ENCODE data around the gene BRSK1.

Gene BRSK1

GRCh38 chr19:55253842-55254624 is 29.8 kb upstream of the BRSK1 start:
- DNase-seq (ENCODE audit: low spot score): peak; percentile 69

- no peak for DNase-seq (ENCODE audit: low spot score)
Observed at GRCh38 chr19:55254625-55254977, 29.2 kb upstream of the BRSK1 start.

GRCh38 chr19:55255618-55256423 is 28.0 kb upstream of the BRSK1 start:
- peak; percentile 52 for DNase-seq (ENCODE audit: low spot score)

GRCh38 chr19:55256562-55257460 is 27.0 kb upstream of the BRSK1 start:
- DNase-seq (ENCODE audit: low spot score): no peak

- DNase-seq (ENCODE audit: low spot score): no peak
Observed at GRCh38 chr19:55257461-55258420, 26.1 kb upstream of the BRSK1 start.

GRCh38 chr19:55258476-55258827 is 25.3 kb upstream of the BRSK1 start:
- DNase-seq (ENCODE audit: low spot score): peak; percentile 28

- peak; percentile 93 for DNase-seq (ENCODE audit: low spot score)
Observed at GRCh38 chr19:55258828-55259539, 24.8 kb upstream of the BRSK1 start, which contains the start of gene PPP6R1. PPP6R1 (minus strand) TSS chr19:55259017; CDS start chr19:55247103, 11,914 bp downstream.

GRCh38 chr19:55259540-55260210 is 24.1 kb upstream of the BRSK1 start:
- DNase-seq (ENCODE audit: low spot score): no peak

- no peak for DNase-seq (ENCODE audit: low spot score)
Observed at GRCh38 chr19:55261671-55262126, 22.1 kb upstream of the BRSK1 start.

GRCh38 chr19:55262359-55262758 is 21.4 kb upstream of the BRSK1 start:
- DNase-seq (ENCODE audit: low spot score): no peak

- no peak for DNase-seq (ENCODE audit: low spot score)
Observed at GRCh38 chr19:55264531-55264930, 19.3 kb upstream of the BRSK1 start.

- DNase-seq (ENCODE audit: low spot score): no peak
Observed at GRCh38 chr19:55265173-55265572, 18.6 kb upstream of the BRSK1 start.

GRCh38 chr19:55265723-55266386 is 17.9 kb upstream of the BRSK1 start:
- DNase-seq (ENCODE audit: low spot score): no peak

GRCh38 chr19:55266404-55266803 is 17.4 kb upstream of the BRSK1 start:
- DNase-seq (ENCODE audit: low spot score): no peak

GRCh38 chr19:55266840-55267239 is 17.0 kb upstream of the BRSK1 start:
- DNase-seq (ENCODE audit: low spot score): no peak

GRCh38 chr19:55269299-55269698 is 14.5 kb upstream of the BRSK1 start:
- no peak for DNase-seq (ENCODE audit: low spot score)

GRCh38 chr19:55270172-55270942 is 13.4 kb upstream of the BRSK1 start:
- DNase-seq (ENCODE audit: low spot score): no peak

- no peak for DNase-seq (ENCODE audit: low spot score)
Observed at GRCh38 chr19:55272142-55272541, 11.7 kb upstream of the BRSK1 start.

All from CD4-positive, alpha-beta T cell treated with Interleukin-15 for 4 hours (primary cell).